Measurements from ENCODE around the gene INKA2. TPM values are rescaled to one million over a fixed set of nuclear protein-coding genes. Genes with fewer than 3 reads are reported as not detected.

Gene INKA2
- total RNA-seq, 1 donor from 2014 or later = 5.6 TPM

GRCh38 chr1:111731956-111732355 is 7.2 kb downstream of the INKA2 start:
- Mint-ChIP-seq H3K4me1 (ENCODE audit: unreplicated experiment) (peaks cover 23% of the 10 kb centered on the region), H3K27me3 (ENCODE audit: unreplicated experiment) (peaks cover 10% of the 10 kb centered on the region), H3K4me3 (ENCODE audit: unreplicated experiment) (no peak overlapping the region), H3K27ac (ENCODE audit: unreplicated experiment) (peak overlapping the region; percentile 68), H3K36me3 (ENCODE audit: low read depth, unreplicated experiment) (peaks cover 21% of the 10 kb centered on the region), H3K9me3 (ENCODE audit: unreplicated experiment) (no peaks in the 10 kb centered on the region)
- DNase-seq (ENCODE audit: low spot score) = no peak
- TF ChIP-seq CTCF (IDR thresholded peaks at IDR 0.05; ENCODE audit: unreplicated experiment) = no peak

GRCh38 chr1:111730706-111731105 is 8.5 kb downstream of the INKA2 start:
- H3K27ac Mint-ChIP-seq (ENCODE audit: unreplicated experiment) = peak overlapping the region; percentile 16
- H3K27me3 Mint-ChIP-seq (ENCODE audit: unreplicated experiment) = peaks cover 12% of the 10 kb centered on the region
- no peak for DNase-seq (ENCODE audit: low spot score)
- TF ChIP-seq CTCF (IDR thresholded peaks at IDR 0.05; ENCODE audit: unreplicated experiment) = no peak
- no peaks in the 10 kb centered on the region for H3K9me3 Mint-ChIP-seq (ENCODE audit: unreplicated experiment)
- peaks cover 22% of the 10 kb centered on the region for H3K4me1 Mint-ChIP-seq (ENCODE audit: unreplicated experiment)
- peaks cover 20% of the 10 kb centered on the region for H3K36me3 Mint-ChIP-seq (ENCODE audit: low read depth, unreplicated experiment)
- peak overlapping the region; percentile 8 for H3K4me3 Mint-ChIP-seq (ENCODE audit: unreplicated experiment)

- Mint-ChIP-seq H3K27me3 (ENCODE audit: unreplicated experiment) (peaks cover 12% of the 10 kb centered on the region), H3K27ac (ENCODE audit: unreplicated experiment) (peak overlapping the region; percentile 16), H3K9me3 (ENCODE audit: unreplicated experiment) (no peaks in the 10 kb centered on the region), H3K4me3 (ENCODE audit: unreplicated experiment) (peak overlapping the region; percentile 8), H3K36me3 (ENCODE audit: low read depth, unreplicated experiment) (peaks cover 20% of the 10 kb centered on the region), H3K4me1 (ENCODE audit: unreplicated experiment) (peaks cover 22% of the 10 kb centered on the region)
- no peak for DNase-seq (ENCODE audit: low spot score)
- TF ChIP-seq CTCF (IDR thresholded peaks at IDR 0.05; ENCODE audit: unreplicated experiment) = no peak
Measured at GRCh38 chr1:111729946-111730681, 9.1 kb downstream of the INKA2 start.

- peak overlapping the region; percentile 36 for H3K27ac Mint-ChIP-seq (ENCODE audit: unreplicated experiment)
- peaks cover 26% of the 10 kb centered on the region for H3K4me1 Mint-ChIP-seq (ENCODE audit: unreplicated experiment)
- no peak for TF ChIP-seq CTCF (IDR thresholded peaks at IDR 0.05; ENCODE audit: unreplicated experiment)
- no peaks in the 10 kb centered on the region for H3K9me3 Mint-ChIP-seq (ENCODE audit: unreplicated experiment)
- no peak overlapping the region for H3K4me3 Mint-ChIP-seq (ENCODE audit: unreplicated experiment)
- H3K36me3 Mint-ChIP-seq (ENCODE audit: low read depth, unreplicated experiment) = peaks cover 22% of the 10 kb centered on the region
- DNase-seq (ENCODE audit: low spot score) = no peak
- H3K27me3 Mint-ChIP-seq (ENCODE audit: unreplicated experiment) = peaks cover 14% of the 10 kb centered on the region
Measured at GRCh38 chr1:111729271-111729921, 9.8 kb downstream of the INKA2 start.

GRCh38 chr1:111727056-111727455 is 12.1 kb downstream of the INKA2 start:
- Mint-ChIP-seq H3K4me3 (ENCODE audit: unreplicated experiment) (no peak overlapping the region), H3K4me1 (ENCODE audit: unreplicated experiment) (peaks cover 30% of the 10 kb centered on the region), H3K27ac (ENCODE audit: unreplicated experiment) (no peak overlapping the region), H3K27me3 (ENCODE audit: unreplicated experiment) (peaks cover 15% of the 10 kb centered on the region), H3K9me3 (ENCODE audit: unreplicated experiment) (no peaks in the 10 kb centered on the region), H3K36me3 (ENCODE audit: low read depth, unreplicated experiment) (peaks cover 14% of the 10 kb centered on the region)
- DNase-seq (ENCODE audit: low spot score) = no peak
- TF ChIP-seq CTCF (IDR thresholded peaks at IDR 0.05; ENCODE audit: unreplicated experiment) = no peak

Data from endothelial cell (in vitro differentiated cells).